Esophagus squamous epithelium (tissue), 5 donors: ENCODE measurements around the gene SLC39A5. TPM values are rescaled to one million over a fixed set of nuclear protein-coding genes. Genes with fewer than 3 reads are reported as not detected.
A peak's percentile ranks its signal among the peaks of the same experiment; 100 is the strongest.

ENCODE experiments used
- DNase-seq: peaks from one replicate; lab custom pipeline; 2025; lab: John Stamatoyannopoulos, UW
- H3K27ac ChIP-seq, 4 donors: fragments of 200-600 bp; sonication (generic); one replicate each; pipeline ENCODE4 v1.5.1; 2016 to 2019; ENCODE audit warnings: mild to moderate bottlenecking in 1 of 4
- H3K27me3 ChIP-seq, 4 donors: fragments of 200-600 bp; sonication (generic); 1 replicate in 3 of 4; 2 replicates in 1 of 4; pipeline versions ENCODE4 v1.5.1 to v1.6.0; 2017 to 2021; ENCODE audit warnings: antibody characterized with exemption in 1 of 4
- H3K36me3 ChIP-seq, 3 donors: fragments of 200-600 bp; sonication (generic); one replicate each; pipeline ENCODE4 v1.5.1; 2016 to 2019
- H3K4me1 ChIP-seq, 3 donors: fragments of 200-600 bp; sonication (generic); one replicate each; pipeline ENCODE4 v1.5.1; 2017 to 2019
- H3K4me3 ChIP-seq, 4 donors: fragments of 200-600 bp; sonication (generic); 1 replicate in 3 of 4; 2 replicates in 1 of 4; pipeline ENCODE4 v1.5.1; 2016 to 2019; ENCODE audit warnings: mild to moderate bottlenecking in 2 of 4, moderate library complexity in 1 of 4
- H3K9me3 ChIP-seq, 3 donors: fragments of 200-600 bp; sonication (generic); one replicate each; pipeline ENCODE4 v1.5.1; 2016 to 2019
- POLR2A ChIP-seq, 4 donors: fragments of 450-650 bp; IDR thresholded peaks; one replicate each; pipeline ENCODE4 v1.6.1; 2017; ENCODE audit warnings: antibody characterized with exemption in 4 of 4, mild to moderate bottlenecking in 4 of 4, moderate library complexity in 3 of 4
- whole genome bisulfite sequencing, 2 donors: methylation state at CpG; one replicate each; pipeline ENCODE4 v1.1.5; 2018; 5-methylcytosine and 5-hydroxymethylcytosine counted together
- intact Hi-C: fragments of 100-400 bp; cut with DNase I; formaldehyde crosslinking; loops from one replicate; pipeline ENCODE4 v1.15.0; 2022
- total RNA-seq, 4 donors: library from RNA; depleted of rRNA; stranded (reverse); fragments of >200 nt; gene quantifications; one replicate each; pipeline ENCODE4 v1.1.0, GENCODE V29; 2016
- TF ChIP-seq, protein P1 (sequence below), 6 experiments: fragments of 450-650 bp in 4 of 6; fragments of 200-600 bp in 2 of 6; sonication (generic) in 2 of 6; IDR thresholded peaks; one replicate each; pipeline ENCODE4 v1.5.1; 2016 to 2019; ENCODE audit warnings: antibody characterized with exemption in 6 of 6, mild to moderate bottlenecking in 4 of 6, moderate library complexity in 4 of 6
- donor health status: DM: yes; HTN: yes; CAD: no.

SLC39A5 gene
- total RNA-seq, 4 donors from 2014 or later: 1.1 TPM; not detected in 3

DNA sequence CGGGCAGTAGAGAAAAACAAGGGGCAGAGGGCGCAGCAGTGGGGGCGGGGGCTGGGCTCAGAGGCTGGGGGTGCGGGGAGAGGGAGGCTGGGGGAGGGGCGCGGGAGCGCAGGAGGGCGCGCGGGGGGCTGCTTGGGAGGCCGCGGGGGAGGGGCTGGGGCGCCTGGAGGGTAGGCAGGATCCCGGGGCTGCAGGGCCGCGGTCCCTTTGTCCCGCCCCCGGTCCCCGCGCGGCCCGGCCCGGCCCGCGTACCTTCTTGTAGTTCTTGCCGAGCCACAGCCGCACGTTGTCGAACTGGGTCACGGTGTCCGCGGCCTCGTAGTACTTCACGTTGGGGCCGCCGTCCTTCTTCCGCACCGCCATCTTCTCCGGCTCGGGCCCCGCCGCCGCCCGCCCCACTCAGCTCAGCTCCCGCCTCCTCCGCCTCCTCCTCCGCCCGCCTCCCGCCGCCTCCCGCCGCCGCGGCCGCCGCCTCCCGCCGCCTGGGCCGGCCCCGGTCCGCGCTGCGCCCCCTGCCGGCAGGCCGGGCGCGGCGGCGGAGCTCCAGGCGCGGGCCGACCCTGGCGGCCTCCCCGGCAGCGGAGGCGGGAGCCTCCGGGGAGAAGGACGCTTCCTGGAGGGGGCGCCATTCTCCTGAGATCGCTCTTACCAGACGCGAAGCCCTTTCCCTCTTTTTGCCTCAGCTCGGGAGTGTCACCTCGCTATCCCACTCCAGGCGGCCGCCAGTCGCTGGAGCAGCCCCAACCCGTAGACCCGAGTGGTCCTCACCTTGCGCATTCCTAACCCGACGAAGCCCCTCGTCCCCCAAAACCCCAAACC, 40.5 kb upstream of the SLC39A5 start, which contains the start of gene SMARCC2:
TSS of gene SMARCC2 (minus strand) at position 385 of the 819 bp plus-strand sequence. CDS start at position 363, 22 bp downstream.
- peak; percentile 26 for DNase-seq
- intact Hi-C loops: loop anchor here (5.0 kb wide), 1 partner anchor 62 kb away; the partner anchor contains the start of gene ESYT1
- TF ChIP-seq, protein P1, sequence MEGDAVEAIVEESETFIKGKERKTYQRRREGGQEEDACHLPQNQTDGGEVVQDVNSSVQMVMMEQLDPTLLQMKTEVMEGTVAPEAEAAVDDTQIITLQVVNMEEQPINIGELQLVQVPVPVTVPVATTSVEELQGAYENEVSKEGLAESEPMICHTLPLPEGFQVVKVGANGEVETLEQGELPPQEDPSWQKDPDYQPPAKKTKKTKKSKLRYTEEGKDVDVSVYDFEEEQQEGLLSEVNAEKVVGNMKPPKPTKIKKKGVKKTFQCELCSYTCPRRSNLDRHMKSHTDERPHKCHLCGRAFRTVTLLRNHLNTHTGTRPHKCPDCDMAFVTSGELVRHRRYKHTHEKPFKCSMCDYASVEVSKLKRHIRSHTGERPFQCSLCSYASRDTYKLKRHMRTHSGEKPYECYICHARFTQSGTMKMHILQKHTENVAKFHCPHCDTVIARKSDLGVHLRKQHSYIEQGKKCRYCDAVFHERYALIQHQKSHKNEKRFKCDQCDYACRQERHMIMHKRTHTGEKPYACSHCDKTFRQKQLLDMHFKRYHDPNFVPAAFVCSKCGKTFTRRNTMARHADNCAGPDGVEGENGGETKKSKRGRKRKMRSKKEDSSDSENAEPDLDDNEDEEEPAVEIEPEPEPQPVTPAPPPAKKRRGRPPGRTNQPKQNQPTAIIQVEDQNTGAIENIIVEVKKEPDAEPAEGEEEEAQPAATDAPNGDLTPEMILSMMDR (IDR thresholded peaks at IDR 0.05): peak; percentile 58 to 95 (median 84)
- peak in 1 of 4 donors; percentile 13 for TF ChIP-seq POLR2A (IDR thresholded peaks at IDR 0.05)
- H3K27me3 ChIP-seq: no peaks in the 10 kb centered on the region
- peak within 1 kb of the TSS; percentile 93 to 99 (median 95) for H3K27ac ChIP-seq
- 1% methylated on average over 13 to 28 of the region's 93 CpGs for WGBS, 2 donors
- peaks cover 18 to 38% (median 25%) of the 10 kb centered on the region in 3 donors for H3K4me1 ChIP-seq
- H3K4me3 ChIP-seq: peak within 1 kb of the TSS; percentile 78 to 97 (median 90)
- H3K36me3 ChIP-seq: peaks cover 6 to 30% (median 10%) of the 10 kb centered on the region in 3 donors
- no peaks in the 10 kb centered on the region for H3K9me3 ChIP-seq

- intact Hi-C loops: loop anchor here (5.0 kb wide), 1 partner anchor 63 kb away; the partner anchor contains the start of gene ESYT1
- Histone ChIP-seq H3K4me1 (peaks cover 18 to 38% (median 25%) of the 10 kb centered on the region in 3 donors), H3K27me3 (no peaks in the 10 kb centered on the region), H3K9me3 (no peaks in the 10 kb centered on the region), H3K36me3 (peaks cover 2 to 22% (median 6%) of the 10 kb centered on the region in 3 donors), H3K4me3 (peak overlapping the region; percentile 78 to 97 (median 90)), H3K27ac (peak overlapping the region; percentile 93 to 99 (median 95))
- WGBS, 2 donors: 1% methylated on average over 29 to 39 of the region's 42 CpGs
- TF ChIP-seq, protein P1 (IDR thresholded peaks at IDR 0.05): peak in 3 of 6 experiments; percentile 9 to 22 (median 9)
- TF ChIP-seq POLR2A (IDR thresholded peaks at IDR 0.05): no peak
- peak; percentile 26 for DNase-seq
These were observed 39.7 kb upstream of the SLC39A5 start for GRCh38 chr12:56189918-56190694.

GRCh38 chr12:56190695-56191155, 39.1 kb upstream of the SLC39A5 start:
- DNase-seq: no peak
- peaks cover 0 to 16% (median 2%) of the 10 kb centered on the region in 3 donors for H3K36me3 ChIP-seq
- peaks cover 18 to 38% (median 25%) of the 10 kb centered on the region in 3 donors for H3K4me1 ChIP-seq
- H3K27ac ChIP-seq: peak overlapping the region; percentile 93 to 99 (median 95)
- H3K27me3 ChIP-seq: no peaks in the 10 kb centered on the region
- WGBS, 2 donors: 26 to 28% methylated on average over 7 to 9 of the region's 9 CpGs
- intact Hi-C loops: no loop called here
- peak overlapping the region in 3 of 4 donors; percentile 78 to 97 (median 86) for H3K4me3 ChIP-seq
- TF ChIP-seq, protein P1 (IDR thresholded peaks at IDR 0.05): no peak
- no peak for TF ChIP-seq POLR2A (IDR thresholded peaks at IDR 0.05)
- no peaks in the 10 kb centered on the region for H3K9me3 ChIP-seq

DNA sequence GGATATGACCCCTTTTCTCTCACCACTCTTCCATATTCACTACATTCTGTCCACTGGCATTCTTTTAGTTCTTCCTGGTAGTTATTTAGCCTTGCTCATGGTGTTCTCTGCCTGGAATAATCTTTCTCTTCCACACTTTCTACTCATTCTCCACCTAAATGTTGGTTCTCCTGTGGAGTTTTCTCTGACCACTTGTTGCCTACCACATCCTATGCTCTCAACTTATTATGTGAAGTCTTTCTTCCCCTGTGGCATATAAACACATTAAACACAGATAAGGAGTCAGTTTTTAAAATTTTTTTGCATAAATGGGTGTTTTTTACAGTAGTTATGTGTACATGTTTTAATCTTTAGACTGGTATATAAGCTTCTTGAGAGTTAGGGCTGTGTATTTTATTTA, 37.3 kb upstream of the SLC39A5 start:
- Histone ChIP-seq H3K9me3 (no peaks in the 10 kb centered on the region), H3K36me3 (no peaks in the 10 kb centered on the region), H3K27ac (no peak overlapping the region), H3K27me3 (no peaks in the 10 kb centered on the region), H3K4me3 (no peak overlapping the region), H3K4me1 (peaks cover 15 to 25% (median 16%) of the 10 kb centered on the region in 3 donors)
- TF ChIP-seq, protein P1 (IDR thresholded peaks at IDR 0.05): no peak
- TF ChIP-seq POLR2A (IDR thresholded peaks at IDR 0.05): no peak
- intact Hi-C loops: no loop called here
- no peak for DNase-seq
